ENCODE data around the gene HOXB6.

The HOXB6 gene

GRCh38 chr17:48596000-48596734, 8.6 kb downstream of the HOXB6 start:
- in situ Hi-C loops (cut with MboI; ENCODE audit: low sequenced_read_pairs), result no loop called here

DNA sequence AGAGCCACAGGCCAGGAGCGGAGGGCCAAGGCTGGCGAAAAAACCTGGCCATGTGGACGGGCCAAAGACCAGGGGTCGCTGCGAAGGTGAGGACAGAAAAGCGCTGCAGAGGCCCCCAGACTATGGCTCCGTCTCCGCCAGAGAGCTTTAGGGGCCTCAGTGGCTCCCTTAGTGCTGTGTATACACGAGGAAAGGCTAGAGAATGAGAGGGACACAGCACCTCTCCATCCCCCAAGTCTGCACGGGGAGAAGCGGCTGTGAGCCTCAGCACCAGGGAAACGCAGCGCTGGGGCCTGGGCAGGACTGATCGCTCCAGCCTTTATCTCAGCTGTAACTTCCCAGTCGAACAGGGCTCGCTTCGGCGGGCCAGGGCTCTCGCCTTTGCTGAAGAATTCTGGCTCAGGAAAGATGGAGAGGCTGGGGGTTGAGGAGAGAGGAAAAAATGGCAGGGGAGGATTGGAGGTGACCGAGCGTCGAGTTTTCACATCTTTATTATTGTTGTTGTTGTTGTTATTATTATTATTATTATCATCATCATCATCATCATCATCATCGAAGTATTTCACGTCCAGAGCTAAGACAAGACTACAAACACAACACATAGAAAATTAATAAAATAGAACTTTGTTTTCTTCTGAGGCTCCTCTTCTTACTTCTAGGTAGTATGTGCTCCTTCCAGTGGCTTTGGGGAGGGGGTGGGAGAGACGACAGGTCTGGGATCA, 9.3 kb downstream of the HOXB6 start:
- in situ Hi-C loops (cut with MboI; ENCODE audit: low sequenced_read_pairs), result no loop called here

- in situ Hi-C loops (cut with MboI; ENCODE audit: low sequenced_read_pairs), result no loop called here
Measured at GRCh38 chr17:48594538-48595277, 10.1 kb downstream of the HOXB6 start.

GRCh38 chr17:48593840-48594537, 10.8 kb downstream of the HOXB6 start:
- in situ Hi-C loops (cut with MboI; ENCODE audit: low sequenced_read_pairs), result no loop called here

DNA sequence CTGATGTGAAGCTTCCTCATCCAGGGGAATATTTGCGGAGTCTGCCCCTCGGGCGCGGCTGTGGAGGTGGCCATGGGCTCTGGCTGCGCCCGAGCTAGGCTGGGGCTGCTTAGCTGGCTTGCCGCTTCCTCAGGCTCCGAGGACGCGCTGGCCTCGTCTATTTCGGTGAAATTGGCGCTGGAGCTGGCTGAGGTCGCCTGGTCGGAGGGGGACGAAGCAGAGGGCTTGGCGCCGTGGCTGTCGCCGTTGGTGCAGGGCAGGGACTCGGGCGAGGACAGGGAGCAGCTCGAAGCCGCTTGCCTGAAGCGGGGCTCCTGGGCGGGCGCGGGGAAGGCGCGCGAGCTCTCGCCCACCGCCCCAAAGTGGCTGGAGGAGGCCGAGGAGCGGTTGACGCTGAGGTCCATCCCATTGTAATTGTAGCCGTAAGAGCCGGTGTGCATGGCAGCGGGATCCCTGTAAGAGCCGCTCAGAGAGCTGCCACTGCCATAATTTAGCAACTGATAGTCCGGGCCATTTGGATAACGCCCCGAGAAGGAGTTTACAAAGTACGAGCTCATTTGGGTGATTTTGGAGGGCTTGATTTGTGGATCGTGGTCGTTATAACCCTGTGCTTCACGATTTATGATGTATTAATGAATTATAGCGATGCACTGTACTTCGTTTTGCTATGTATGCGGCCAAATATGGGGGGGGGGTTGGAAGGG, 11.5 kb downstream of the HOXB6 start, which contains the start of gene HOXB5:
Gene HOXB5 (minus strand): TSS at position 654 of the 704 bp plus-strand sequence. CDS start 97 bp downstream, at position 557.
- in situ Hi-C loops (cut with MboI; ENCODE audit: low sequenced_read_pairs), result no loop called here

- in situ Hi-C loops (cut with MboI; ENCODE audit: low sequenced_read_pairs), result no loop called here
Measured at GRCh38 chr17:48592577-48592976, 12.2 kb downstream of the HOXB6 start.

DNA sequence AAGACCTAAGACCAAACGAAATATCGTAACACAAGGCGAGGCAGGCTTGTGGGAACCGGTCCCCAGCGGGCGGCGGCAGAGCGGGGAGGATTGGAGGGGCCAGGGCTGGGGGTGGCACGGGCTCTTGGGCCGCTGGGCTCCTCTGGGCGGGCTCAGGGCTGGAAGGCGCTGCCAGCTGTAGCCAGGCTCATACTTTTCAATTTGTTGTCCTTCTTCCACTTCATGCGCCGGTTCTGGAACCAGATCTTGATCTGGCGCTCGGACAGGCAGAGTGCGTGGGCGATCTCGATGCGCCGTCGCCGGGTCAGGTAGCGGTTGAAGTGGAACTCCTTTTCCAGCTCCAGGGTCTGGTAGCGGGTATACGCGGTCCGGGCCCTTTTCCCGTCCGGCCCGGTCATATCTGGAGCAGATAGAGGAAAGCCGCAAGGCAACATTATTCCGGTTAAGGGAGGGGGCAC, 12.7 kb downstream of the HOXB6 start:
- in situ Hi-C loops (cut with MboI; ENCODE audit: low sequenced_read_pairs), result no loop called here

DNA sequence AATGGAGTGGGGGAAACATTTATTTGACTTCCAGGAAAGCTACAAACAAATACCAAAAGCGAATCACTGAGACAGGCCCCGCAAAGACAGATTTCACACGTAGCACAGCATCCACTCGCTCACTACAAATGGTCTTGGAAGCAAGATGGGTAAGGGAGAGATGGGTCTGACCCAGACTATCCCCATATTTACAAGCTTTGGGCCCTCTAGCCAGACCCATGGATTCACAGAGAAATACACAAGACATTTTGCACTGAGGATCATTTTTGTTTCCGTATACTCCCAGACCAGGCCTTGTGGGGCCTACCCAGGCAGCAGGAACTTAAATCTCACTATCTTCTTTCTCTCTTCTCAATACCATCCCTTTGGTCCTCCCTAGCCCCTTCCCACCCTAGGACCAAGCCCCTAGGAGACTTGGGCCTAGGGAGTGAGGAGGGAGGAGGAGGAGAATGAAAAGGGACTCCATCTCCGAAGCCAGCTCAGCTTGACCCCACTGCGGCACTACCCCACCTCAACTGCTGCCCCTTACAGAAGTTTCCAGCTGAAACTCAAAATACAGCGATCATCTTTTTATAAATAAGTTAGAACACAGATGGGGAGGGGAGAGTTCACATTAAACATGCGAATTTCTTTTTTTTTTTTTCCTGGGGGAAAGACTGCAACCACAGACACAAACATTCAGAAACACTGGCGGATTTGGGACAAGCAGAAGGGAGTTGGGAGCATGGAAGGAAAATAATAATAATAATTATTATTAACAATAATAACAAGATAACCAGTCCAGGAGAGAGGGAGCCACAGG, 13.3 kb downstream of the HOXB6 start:
- in situ Hi-C loops (cut with MboI; ENCODE audit: low sequenced_read_pairs), result no loop called here

GRCh38 chr17:48590607-48591161, 14.1 kb downstream of the HOXB6 start:
- in situ Hi-C loops (cut with MboI; ENCODE audit: low sequenced_read_pairs), result no loop called here

DNA sequence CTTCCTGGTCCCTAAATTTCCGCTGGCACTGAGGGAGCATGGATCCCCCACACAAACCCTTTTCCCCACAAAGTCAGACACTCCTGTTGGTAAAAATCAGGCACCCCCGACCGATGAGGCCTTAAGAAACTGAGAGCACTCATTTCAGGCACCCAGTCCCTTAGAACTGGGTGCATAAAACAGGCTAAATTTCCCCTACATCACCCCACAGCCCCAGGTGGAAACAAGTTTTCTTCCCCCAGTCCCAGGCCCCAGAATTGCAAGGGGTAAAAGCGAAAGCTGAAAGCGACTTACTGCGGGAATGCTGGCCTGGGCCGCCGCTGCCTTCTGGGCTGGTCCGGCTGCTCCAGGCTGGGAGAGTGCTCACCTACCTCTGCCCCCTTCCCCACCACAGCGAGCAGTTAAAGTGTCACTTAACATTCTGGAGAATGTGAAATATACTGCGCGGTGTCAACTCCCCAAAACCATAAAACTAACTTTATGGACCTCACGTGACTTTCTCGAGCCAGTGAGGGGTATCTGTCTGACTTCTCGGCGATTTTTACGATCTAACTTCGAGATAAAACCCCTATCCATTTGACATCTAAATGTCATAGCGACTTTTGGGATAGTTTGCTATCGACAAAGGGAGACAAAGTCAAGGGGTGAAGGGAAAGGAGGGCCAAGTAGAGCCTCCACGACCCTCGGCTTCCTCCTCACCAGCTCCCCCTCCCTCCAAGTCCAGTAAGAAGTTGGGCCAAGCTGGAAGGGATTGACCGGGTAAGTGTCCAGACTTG, 14.8 kb downstream of the HOXB6 start, which contains the start of gene HOXB3:
Gene HOXB3 (minus strand): TSS at position 411 of the 776 bp plus-strand sequence. CDS start 37,767 bp downstream, outside the sequence.
- in situ Hi-C loops (cut with MboI; ENCODE audit: low sequenced_read_pairs), result no loop called here

GRCh38 chr17:48589060-48589830, 15.5 kb downstream of the HOXB6 start:
- in situ Hi-C loops (cut with MboI; ENCODE audit: low sequenced_read_pairs), result no loop called here

DNA sequence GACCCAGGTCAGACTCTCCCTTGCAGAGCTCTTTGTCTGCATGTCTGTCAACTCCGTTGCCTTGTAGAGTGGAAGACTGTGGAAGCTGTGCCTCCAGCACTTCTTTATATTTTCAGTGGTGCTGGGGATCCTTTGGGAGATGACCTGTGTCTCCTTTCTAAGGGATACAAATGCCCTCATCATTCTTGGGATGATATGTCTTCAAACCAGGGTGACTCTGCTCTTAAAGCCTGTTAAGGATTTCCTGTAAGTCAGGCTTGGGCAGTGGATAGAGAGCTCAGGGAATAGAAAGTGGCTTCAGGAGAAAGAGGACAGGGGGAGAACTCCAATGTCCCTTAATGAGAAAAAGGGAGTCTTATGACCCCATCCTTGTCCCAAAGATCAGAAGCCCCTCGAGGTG, 16.3 kb downstream of the HOXB6 start:
- in situ Hi-C loops (cut with MboI; ENCODE audit: low sequenced_read_pairs), result no loop called here

- in situ Hi-C loops (cut with MboI; ENCODE audit: low sequenced_read_pairs), result no loop called here
Measured at GRCh38 chr17:48588074-48588415, 16.7 kb downstream of the HOXB6 start.

GRCh38 chr17:48587276-48588073, 17.3 kb downstream of the HOXB6 start:
- in situ Hi-C loops (cut with MboI; ENCODE audit: low sequenced_read_pairs), result no loop called here

GRCh38 chr17:48586355-48587258, 18.2 kb downstream of the HOXB6 start:
- in situ Hi-C loops (cut with MboI; ENCODE audit: low sequenced_read_pairs), result no loop called here

GRCh38 chr17:48584223-48584741, 20.5 kb downstream of the HOXB6 start:
- in situ Hi-C loops (cut with MboI; ENCODE audit: low sequenced_read_pairs), result no loop called here
